HepG2 (cell line): ENCODE results near the gene NOSIP.

Experiments
- CC2D1A ChIP-seq: sonication (generic); formaldehyde crosslinking; IDR thresholded peaks from 2 replicates; pipeline ENCODE4 v1.8.1; 2023; ENCODE audit warnings: mild to moderate bottlenecking, missing genetic modification reagents
- FOXM1 ChIP-seq: sonication (generic); formaldehyde crosslinking; IDR thresholded peaks from 2 replicates; pipeline ENCODE4 v1.5.0; 2020; ENCODE audit warnings: missing genetic modification reagents
- IKZF1 ChIP-seq: fragments of 450-650 bp; IDR thresholded peaks from 2 replicates; pipeline ENCODE4 v1.7.1; 2016
- PRPF4 ChIP-seq: fragments of 200-400 bp; formaldehyde crosslinking; IDR thresholded peaks from 2 replicates; pipeline ENCODE4 v1.6.1; 2016; ENCODE audit warnings: low read length, low read depth; ENCODE audit not compliant: poor library complexity, severe bottlenecking
- YEATS4 ChIP-seq: sonication (generic); formaldehyde crosslinking; IDR thresholded peaks from 2 replicates; pipeline ENCODE4 v1.4.0; 2020; ENCODE audit warnings: missing genetic modification reagents, borderline replicate concordance
- TF ChIP-seq, protein P1 (sequence below): sonication (generic); formaldehyde crosslinking; IDR thresholded peaks from 2 replicates; pipeline ENCODE4 v1.8.1; 2022; ENCODE audit warnings: mild to moderate bottlenecking, missing genetic modification reagents

GRCh38 chr19:49588365-49589122 lies 8.2 kb upstream of the NOSIP start:
- TF ChIP-seq FOXM1 (CRISPR knock-in tag) (no peak), PRPF4 (no peak), CC2D1A (CRISPR knock-in tag) (no peak), YEATS4 (CRISPR knock-in tag) (no peak), IKZF1 (no peak)
- TF ChIP-seq, protein P1, sequence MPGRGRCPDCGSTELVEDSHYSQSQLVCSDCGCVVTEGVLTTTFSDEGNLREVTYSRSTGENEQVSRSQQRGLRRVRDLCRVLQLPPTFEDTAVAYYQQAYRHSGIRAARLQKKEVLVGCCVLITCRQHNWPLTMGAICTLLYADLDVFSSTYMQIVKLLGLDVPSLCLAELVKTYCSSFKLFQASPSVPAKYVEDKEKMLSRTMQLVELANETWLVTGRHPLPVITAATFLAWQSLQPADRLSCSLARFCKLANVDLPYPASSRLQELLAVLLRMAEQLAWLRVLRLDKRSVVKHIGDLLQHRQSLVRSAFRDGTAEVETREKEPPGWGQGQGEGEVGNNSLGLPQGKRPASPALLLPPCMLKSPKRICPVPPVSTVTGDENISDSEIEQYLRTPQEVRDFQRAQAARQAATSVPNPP (CRISPR knock-in tag): no peak
